ENCODE data around the gene SH3BGR. TPM values are rescaled to one million over a fixed set of nuclear protein-coding genes. Genes with fewer than 3 reads are reported as not detected.

SH3BGR gene
- total RNA-seq (2022; extraction: Qiagen RNA extraction), result 0.26 to 1.4 TPM (median 0.60 TPM) in 5 replicates

GRCh38 chr21:39451332-39452206 is at the start of gene SH3BGR:
Gene SH3BGR, plus strand, starts transcription at chr21:39451970. Its CDS starts 127 bp downstream, at chr21:39452097.

GRCh38 chr21:39445321-39446269 is 6.2 kb upstream of the SH3BGR start, which contains the start of gene LCA5L:
Gene LCA5L, minus strand, starts transcription at chr21:39445778. Its CDS starts 17,285 bp downstream, at chr21:39428493.

Other genes with a start within 250 kb of the SH3BGR start
- gene BRWD1, start 138.3 kb upstream of the SH3BGR start, total RNA-seq (2022; extraction: Qiagen RNA extraction), result 6.9 to 11.1 TPM (median 9.6 TPM) in 5 replicates
- 164 to 215 TPM (median 171 TPM) in 5 replicates for gene HMGN1, start 102.9 kb upstream of the SH3BGR start, total RNA-seq (2022; extraction: Qiagen RNA extraction)
- gene LCA5L, start 6.2 kb upstream of the SH3BGR start, total RNA-seq (2022; extraction: Qiagen RNA extraction), result 1.2 to 1.8 TPM (median 1.5 TPM) in 5 replicates
- gene B3GALT5, start 161.0 kb downstream of the SH3BGR start, total RNA-seq (2022; extraction: Qiagen RNA extraction), result 0.09 to 0.14 TPM (median 0.13 TPM) in 5 replicates